Suprapubic skin (tissue), 4 donors: ENCODE results near the gene CDA. TPM values are rescaled to one million over a fixed set of nuclear protein-coding genes. Genes with fewer than 3 reads are reported as not detected.
A peak's percentile ranks its signal among the peaks of the same experiment; 100 is the strongest.

Experiments used
- DNase-seq, 2 donors: peaks; one replicate each; pipeline ENCODE4 v3.0.0-alpha.2; 2019; ENCODE audit warnings: low spot score in 2 of 2
- H3K27ac ChIP-seq: fragments of 200-600 bp; sonication (generic); one replicate; pipeline ENCODE4 v1.5.1; 2019
- H3K27me3 ChIP-seq: fragments of 200-600 bp; sonication (generic); one replicate; pipeline ENCODE4 v1.5.1; 2019
- H3K36me3 ChIP-seq: fragments of 200-600 bp; sonication (generic); one replicate; pipeline ENCODE4 v1.5.1; 2019
- H3K4me1 ChIP-seq: fragments of 200-600 bp; sonication (generic); one replicate; pipeline ENCODE4 v1.5.1; 2019
- H3K4me3 ChIP-seq: fragments of 200-600 bp; sonication (generic); one replicate; pipeline ENCODE4 v1.5.1; 2019; ENCODE audit warnings: mild to moderate bottlenecking
- H3K9me3 ChIP-seq: fragments of 200-600 bp; sonication (generic); one replicate; pipeline ENCODE4 v1.5.1; 2019
- EP300 ChIP-seq: sonication (generic); formaldehyde crosslinking; IDR thresholded peaks from one replicate; pipeline ENCODE4 v1.6.1; 2017; ENCODE audit warnings: antibody characterized with exemption
- POLR2A ChIP-seq, 2 donors: fragments of 450-650 bp; IDR thresholded peaks; one replicate each; pipeline ENCODE4 v1.6.1; 2017; ENCODE audit warnings: antibody characterized with exemption in 2 of 2, mild to moderate bottlenecking in 2 of 2, moderate library complexity in 2 of 2
- POLR2AphosphoS5 ChIP-seq, 3 donors: sonication (generic); formaldehyde crosslinking; IDR thresholded peaks; one replicate each; pipeline ENCODE4 v1.6.1; 2017; ENCODE audit warnings: antibody characterized with exemption in 3 of 3
- WGBS: methylation state at CpG from one replicate; pipeline ENCODE4 v1.1.5; 2018; 5-methylcytosine and 5-hydroxymethylcytosine counted together
- total RNA-seq, 4 donors: library from RNA; depleted of rRNA; stranded (reverse); fragments of >200 nt; gene quantifications; one replicate each; pipeline ENCODE4 v1.1.0, GENCODE V29; 2016
- TF ChIP-seq, protein P1 (sequence below), 2 donors: fragments of 200-600 bp in 1 of 2; fragments of 450-650 bp in 1 of 2; sonication (generic) in 1 of 2; IDR thresholded peaks; one replicate each; pipeline ENCODE4 v1.5.1; 2016 to 2019; ENCODE audit warnings: antibody characterized with exemption in 2 of 2, mild to moderate bottlenecking in 1 of 2, moderate library complexity in 1 of 2

CDA gene
- 10 to 100 TPM; 13.1 to 24.2 (median 15.7) TPM for total RNA-seq

DNA sequence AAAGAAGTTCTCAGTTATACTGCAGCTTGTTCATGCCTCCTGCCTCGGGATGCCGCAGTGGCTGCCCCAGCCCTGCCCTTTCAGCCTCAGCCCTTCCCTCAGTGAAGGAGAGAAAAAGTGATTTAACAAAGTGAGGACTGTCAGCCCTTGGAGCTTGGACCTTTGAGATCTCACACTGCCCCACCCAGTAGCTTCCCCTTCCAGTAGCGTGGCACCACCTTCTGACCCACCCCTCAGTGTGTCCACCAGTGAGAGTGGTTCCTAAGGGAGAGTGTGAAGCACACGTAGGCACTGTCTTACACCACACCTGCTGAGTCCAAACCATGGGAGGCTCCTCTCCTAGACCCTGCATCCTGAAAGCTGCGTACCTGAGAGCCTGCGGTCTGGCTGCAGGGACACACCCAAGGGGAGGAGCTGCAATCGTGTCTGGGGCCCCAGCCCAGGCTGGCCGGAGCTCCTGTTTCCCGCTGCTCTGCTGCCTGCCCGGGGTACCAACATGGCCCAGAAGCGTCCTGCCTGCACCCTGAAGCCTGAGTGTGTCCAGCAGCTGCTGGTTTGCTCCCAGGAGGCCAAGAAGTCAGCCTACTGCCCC is at the start of gene CDA:
TSS of gene CDA (plus strand) at position 464 of the 592 bp plus-strand sequence. CDS start at position 497, 33 bp downstream.
- 58% methylated on average over 3 of the region's 11 CpGs for WGBS
- DNase-seq, result no peak
- TF ChIP-seq EP300 (no peak), POLR2AphosphoS5 (IDR thresholded peaks at IDR 0.05) (no peak), POLR2A (IDR thresholded peaks at IDR 0.05) (no peak)
- TF ChIP-seq, protein P1, sequence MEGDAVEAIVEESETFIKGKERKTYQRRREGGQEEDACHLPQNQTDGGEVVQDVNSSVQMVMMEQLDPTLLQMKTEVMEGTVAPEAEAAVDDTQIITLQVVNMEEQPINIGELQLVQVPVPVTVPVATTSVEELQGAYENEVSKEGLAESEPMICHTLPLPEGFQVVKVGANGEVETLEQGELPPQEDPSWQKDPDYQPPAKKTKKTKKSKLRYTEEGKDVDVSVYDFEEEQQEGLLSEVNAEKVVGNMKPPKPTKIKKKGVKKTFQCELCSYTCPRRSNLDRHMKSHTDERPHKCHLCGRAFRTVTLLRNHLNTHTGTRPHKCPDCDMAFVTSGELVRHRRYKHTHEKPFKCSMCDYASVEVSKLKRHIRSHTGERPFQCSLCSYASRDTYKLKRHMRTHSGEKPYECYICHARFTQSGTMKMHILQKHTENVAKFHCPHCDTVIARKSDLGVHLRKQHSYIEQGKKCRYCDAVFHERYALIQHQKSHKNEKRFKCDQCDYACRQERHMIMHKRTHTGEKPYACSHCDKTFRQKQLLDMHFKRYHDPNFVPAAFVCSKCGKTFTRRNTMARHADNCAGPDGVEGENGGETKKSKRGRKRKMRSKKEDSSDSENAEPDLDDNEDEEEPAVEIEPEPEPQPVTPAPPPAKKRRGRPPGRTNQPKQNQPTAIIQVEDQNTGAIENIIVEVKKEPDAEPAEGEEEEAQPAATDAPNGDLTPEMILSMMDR (IDR thresholded peaks at IDR 0.05), result no peak

DNA sequence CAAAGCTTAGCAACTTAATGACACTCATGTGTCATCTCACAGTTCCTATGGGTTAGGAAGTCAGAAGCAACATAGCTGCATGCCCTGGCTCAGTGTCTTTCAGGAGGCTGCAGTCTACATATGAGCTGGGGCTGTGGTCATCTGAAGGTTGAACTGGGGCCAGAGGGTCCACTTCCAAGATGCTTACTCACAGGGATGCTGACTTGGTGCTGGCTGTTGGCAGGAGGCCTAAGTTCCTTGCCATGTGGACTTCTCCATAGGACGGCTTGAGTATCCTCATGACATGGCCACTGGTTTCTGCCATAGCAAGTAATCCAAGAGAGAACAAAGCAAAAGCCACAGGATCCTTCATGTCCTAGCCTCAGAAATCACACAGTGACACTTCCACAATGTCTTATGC is 48.6 kb upstream of the CDA start:
- 67% methylated on average over 1 of the region's 1 CpG for WGBS
- Histone ChIP-seq H3K36me3 (no peaks in the 10 kb centered on the region), H3K4me1 (no peaks in the 10 kb centered on the region), H3K27ac (no peak overlapping the region), H3K4me3 (no peak overlapping the region), H3K27me3 (peaks cover 30% of the 10 kb centered on the region), H3K9me3 (no peaks in the 10 kb centered on the region)
- TF ChIP-seq POLR2A (IDR thresholded peaks at IDR 0.05), result no peak
- TF ChIP-seq EP300, result no peak
- TF ChIP-seq POLR2AphosphoS5 (IDR thresholded peaks at IDR 0.05), result no peak
- TF ChIP-seq, protein P1 (IDR thresholded peaks at IDR 0.05), result no peak
- no peak for DNase-seq

More for the DNA sequence above, at the start of gene CDA:
- Histone ChIP-seq H3K36me3 (no peaks in the 10 kb centered on the region), H3K27ac (peak within 1 kb of the TSS; percentile 77), H3K9me3 (no peaks in the 10 kb centered on the region), H3K4me3 (peak within 1 kb of the TSS; percentile 34), H3K27me3 (peaks cover 38% of the 10 kb centered on the region), H3K4me1 (peaks cover 25% of the 10 kb centered on the region)

DNA sequence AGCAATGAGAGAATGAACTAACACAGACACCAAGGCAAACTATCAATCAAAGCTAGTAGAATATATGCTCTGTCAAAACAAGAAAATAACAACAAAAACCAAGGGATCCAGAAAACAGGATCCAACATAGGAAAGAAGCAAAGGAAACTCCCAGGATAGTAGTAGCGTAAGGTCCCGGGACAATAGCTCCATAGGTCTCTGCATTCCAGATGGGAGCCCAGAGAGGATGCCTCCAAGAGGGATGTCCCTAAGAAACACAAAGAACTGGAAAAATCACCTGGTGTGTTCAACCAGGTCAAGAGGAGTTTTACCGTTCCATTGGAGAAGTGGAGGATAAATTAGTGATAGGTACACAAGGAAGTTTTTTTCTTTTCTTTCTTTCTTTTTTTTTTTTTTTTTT is 42.3 kb upstream of the CDA start:
- H3K36me3 ChIP-seq, result no peaks in the 10 kb centered on the region
- H3K9me3 ChIP-seq, result no peaks in the 10 kb centered on the region
- H3K4me3 ChIP-seq, result no peak overlapping the region
- 86% methylated on average over 3 of the region's 3 CpGs for WGBS
- no peak overlapping the region for H3K27ac ChIP-seq
- peaks cover 67% of the 10 kb centered on the region for H3K27me3 ChIP-seq
- no peak for DNase-seq
- TF ChIP-seq EP300 (no peak), POLR2AphosphoS5 (IDR thresholded peaks at IDR 0.05) (no peak), POLR2A (IDR thresholded peaks at IDR 0.05) (no peak)
- TF ChIP-seq, protein P1 (IDR thresholded peaks at IDR 0.05), result no peak
- H3K4me1 ChIP-seq, result no peaks in the 10 kb centered on the region

DNA sequence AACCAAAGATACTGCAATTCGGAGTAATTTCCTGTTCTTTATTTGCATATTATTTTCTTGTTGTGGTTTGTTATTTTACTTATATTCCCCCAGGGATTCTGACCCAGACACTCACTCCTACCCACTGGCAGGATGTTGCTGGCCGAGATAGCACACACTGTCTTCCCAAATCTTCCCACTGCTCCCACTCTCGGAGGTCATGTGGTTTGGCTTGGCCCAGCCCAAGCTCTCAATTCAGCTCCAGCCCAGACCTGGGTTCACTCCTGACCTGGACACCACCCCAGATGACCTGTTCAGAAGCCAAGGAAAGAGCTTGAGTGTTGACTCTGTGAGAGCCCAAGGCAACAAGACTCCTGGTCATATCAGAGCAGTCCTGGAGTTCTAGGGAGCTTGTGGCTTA is 37.7 kb upstream of the CDA start:
- H3K9me3 ChIP-seq, result no peaks in the 10 kb centered on the region
- 48% methylated on average over 3 of the region's 3 CpGs for WGBS
- TF ChIP-seq, protein P1 (IDR thresholded peaks at IDR 0.05), result no peak
- TF ChIP-seq POLR2A (IDR thresholded peaks at IDR 0.05), result no peak
- TF ChIP-seq POLR2AphosphoS5 (IDR thresholded peaks at IDR 0.05), result no peak
- no peak for TF ChIP-seq EP300
- peaks cover 39% of the 10 kb centered on the region for H3K4me1 ChIP-seq
- H3K27me3 ChIP-seq, result peaks cover 76% of the 10 kb centered on the region
- no peaks in the 10 kb centered on the region for H3K36me3 ChIP-seq
- no peak overlapping the region for H3K4me3 ChIP-seq
- no peak for DNase-seq
- no peak overlapping the region for H3K27ac ChIP-seq

DNA sequence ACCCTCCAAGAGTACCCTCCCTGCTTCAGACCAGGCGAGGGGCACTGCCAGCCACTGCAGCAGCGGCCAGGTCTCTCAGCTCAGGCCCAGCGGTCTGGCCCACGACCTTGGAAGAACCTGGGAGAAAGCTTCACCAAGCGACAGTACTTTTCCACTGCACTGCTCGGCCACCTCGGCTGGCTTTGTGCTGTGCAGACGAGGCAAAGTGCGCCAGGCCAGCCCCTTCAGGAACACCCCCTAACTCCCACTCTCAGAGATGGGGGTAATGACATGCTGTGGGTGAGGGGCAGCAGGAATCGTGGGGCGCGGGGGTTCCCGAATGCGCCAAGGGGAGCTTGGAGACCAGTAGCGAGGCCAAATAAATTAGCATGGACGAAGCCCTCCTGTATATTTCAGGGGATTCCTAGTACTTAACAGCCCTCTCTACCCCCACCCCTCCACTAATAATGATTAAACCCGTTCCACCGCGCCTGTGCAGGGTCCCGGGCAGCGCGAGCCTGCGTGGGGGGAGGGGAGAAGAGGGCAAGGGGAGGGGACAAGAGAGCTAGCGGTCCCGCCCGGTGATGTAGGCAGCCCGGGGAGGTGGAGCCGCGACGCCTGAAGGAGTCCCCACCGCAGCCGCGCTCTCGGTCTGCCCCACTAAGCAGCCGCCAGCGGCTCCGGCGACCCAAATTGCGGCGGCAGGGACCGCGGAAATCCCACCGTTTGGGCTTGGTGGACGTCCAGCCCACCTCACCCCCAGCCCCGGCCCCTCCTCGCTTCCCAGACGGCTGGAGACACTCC is 36.8 kb upstream of the CDA start, which contains the start of gene FAM43B:
TSS of gene FAM43B (plus strand) at position 629 of the 783 bp plus-strand sequence. CDS start 401 bp downstream, outside the sequence.
- no peaks in the 10 kb centered on the region for H3K9me3 ChIP-seq
- peak within 1 kb of the TSS; percentile 45 for H3K27ac ChIP-seq
- TF ChIP-seq POLR2A (IDR thresholded peaks at IDR 0.05) (no peak), POLR2AphosphoS5 (IDR thresholded peaks at IDR 0.05) (no peak), EP300 (no peak)
- TF ChIP-seq, protein P1 (IDR thresholded peaks at IDR 0.05), result no peak
- H3K36me3 ChIP-seq, result no peaks in the 10 kb centered on the region
- H3K4me1 ChIP-seq, result peaks cover 39% of the 10 kb centered on the region
- peak within 1 kb of the TSS; percentile 46 for H3K4me3 ChIP-seq
- peak; percentile 69 to 84 for DNase-seq
- 11% methylated on average over 21 of the region's 47 CpGs for WGBS
- peaks cover 70% of the 10 kb centered on the region for H3K27me3 ChIP-seq
